ENCODE measurements around the gene TMPRSS2.

TMPRSS2 gene

GRCh38 chr21:41483973-41484372 lies 24.0 kb downstream of the TMPRSS2 start:
- no peak overlapping the region for H3K27ac ChIP-seq
- no peak for DNase-seq (ENCODE audit: low spot score)
- no peak for TF ChIP-seq CTCF (IDR thresholded peaks at IDR 0.05)
- no peak overlapping the region for H3K4me3 ChIP-seq

- H3K4me3 ChIP-seq = no peak overlapping the region
- no peak for DNase-seq (ENCODE audit: low spot score)
- no peak overlapping the region for H3K27ac ChIP-seq
- TF ChIP-seq CTCF (IDR thresholded peaks at IDR 0.05) = no peak
Observed at GRCh38 chr21:41483415-41483814, 24.5 kb downstream of the TMPRSS2 start.

GRCh38 chr21:41482980-41483379 lies 25.0 kb downstream of the TMPRSS2 start:
- H3K27ac ChIP-seq = no peak overlapping the region
- no peak for TF ChIP-seq CTCF (IDR thresholded peaks at IDR 0.05)
- no peak for DNase-seq (ENCODE audit: low spot score)
- no peak overlapping the region for H3K4me3 ChIP-seq

- H3K4me3 ChIP-seq = no peak overlapping the region
- no peak for TF ChIP-seq CTCF (IDR thresholded peaks at IDR 0.05)
- H3K27ac ChIP-seq = no peak overlapping the region
- no peak for DNase-seq (ENCODE audit: low spot score)
Observed at GRCh38 chr21:41482301-41482700, 25.7 kb downstream of the TMPRSS2 start.

- no peak overlapping the region for H3K4me3 ChIP-seq
- no peak for TF ChIP-seq CTCF (IDR thresholded peaks at IDR 0.05)
- no peak overlapping the region for H3K27ac ChIP-seq
- DNase-seq (ENCODE audit: low spot score) = no peak
Observed at GRCh38 chr21:41481191-41481590, 26.8 kb downstream of the TMPRSS2 start.

GRCh38 chr21:41480086-41480690 lies 27.8 kb downstream of the TMPRSS2 start:
- Histone ChIP-seq H3K27ac (no peak overlapping the region), H3K4me3 (no peak overlapping the region)
- TF ChIP-seq CTCF (IDR thresholded peaks at IDR 0.05) = no peak
- DNase-seq (ENCODE audit: low spot score) = no peak

GRCh38 chr21:41479686-41480085 lies 28.3 kb downstream of the TMPRSS2 start:
- H3K27ac ChIP-seq = no peak overlapping the region
- TF ChIP-seq CTCF (IDR thresholded peaks at IDR 0.05) = no peak
- H3K4me3 ChIP-seq = no peak overlapping the region
- DNase-seq (ENCODE audit: low spot score) = no peak

Measured in coronary artery (tissue), 2 donors.